ENCODE measurements around the gene COPG1.

The COPG1 gene

DNA sequence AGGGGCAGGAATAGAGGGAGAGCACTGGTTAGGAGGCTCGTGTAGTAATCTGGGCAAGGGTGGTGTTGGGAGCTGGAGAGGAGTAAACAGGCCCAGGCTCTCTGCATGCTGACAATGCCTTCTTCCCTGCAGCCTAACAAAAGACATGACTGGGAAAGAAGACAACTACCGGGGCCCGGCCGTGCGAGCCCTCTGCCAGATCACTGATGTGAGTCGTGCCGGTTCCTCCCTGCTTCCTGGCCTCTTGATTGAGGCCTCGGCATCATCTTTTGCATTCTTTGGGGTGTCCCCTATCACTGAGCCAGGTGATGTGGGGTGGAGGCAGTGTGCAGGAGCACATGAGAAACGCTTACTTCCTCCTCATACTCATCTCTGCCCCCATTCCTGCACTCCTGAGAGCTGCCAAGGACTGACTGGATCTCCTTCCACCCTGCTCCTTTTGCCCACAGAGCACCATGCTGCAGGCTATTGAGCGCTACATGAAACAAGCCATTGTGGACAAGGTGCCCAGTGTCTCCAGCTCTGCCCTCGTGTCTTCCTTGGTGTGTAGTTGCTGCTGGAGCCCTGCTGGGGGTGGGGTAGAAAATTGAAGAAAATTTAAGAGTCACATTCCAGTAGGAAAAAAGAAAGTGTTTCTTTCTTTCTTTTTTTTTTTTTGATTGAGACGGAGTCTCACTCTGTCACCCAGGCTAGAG lies 5.3 kb downstream of the COPG1 start:
- Histone ChIP-seq H3K36me3 (ENCODE audit: insufficient read depth, low read length) (peaks cover 76% of the 10 kb centered on the region), H3K9ac (ENCODE audit: low read length) (no peak overlapping the region), H3K4me2 (ENCODE audit: low read length) (no peak overlapping the region), H3K79me2 (ENCODE audit: insufficient read depth, low read length) (peaks cover 10% of the 10 kb centered on the region), H2AFZ (ENCODE audit: low read length) (no peak overlapping the region), H4K20me1 (ENCODE audit: insufficient read depth, low read length) (no peaks in the 10 kb centered on the region), H3F3A (ENCODE audit: insufficient read depth, low read length) (no peaks in the 10 kb centered on the region), H3K4me3 (ENCODE audit: low read depth, low read length, poor library complexity, severe bottlenecking) (no peak overlapping the region), H3K27me3 (ENCODE audit: insufficient read depth, low read length) (no peaks in the 10 kb centered on the region), H3K9me2 (ENCODE audit: low read depth, low read length) (no peaks in the 10 kb centered on the region), H3K9me3 (ENCODE audit: low read length) (no peaks in the 10 kb centered on the region), H3K4me1 (ENCODE audit: insufficient read depth, low read length, severe bottlenecking) (peaks cover 9% of the 10 kb centered on the region), H3K27ac (ENCODE audit: low read depth, low read length, poor library complexity, severe bottlenecking) (no peak overlapping the region)
- TF ChIP-seq, protein P1, sequence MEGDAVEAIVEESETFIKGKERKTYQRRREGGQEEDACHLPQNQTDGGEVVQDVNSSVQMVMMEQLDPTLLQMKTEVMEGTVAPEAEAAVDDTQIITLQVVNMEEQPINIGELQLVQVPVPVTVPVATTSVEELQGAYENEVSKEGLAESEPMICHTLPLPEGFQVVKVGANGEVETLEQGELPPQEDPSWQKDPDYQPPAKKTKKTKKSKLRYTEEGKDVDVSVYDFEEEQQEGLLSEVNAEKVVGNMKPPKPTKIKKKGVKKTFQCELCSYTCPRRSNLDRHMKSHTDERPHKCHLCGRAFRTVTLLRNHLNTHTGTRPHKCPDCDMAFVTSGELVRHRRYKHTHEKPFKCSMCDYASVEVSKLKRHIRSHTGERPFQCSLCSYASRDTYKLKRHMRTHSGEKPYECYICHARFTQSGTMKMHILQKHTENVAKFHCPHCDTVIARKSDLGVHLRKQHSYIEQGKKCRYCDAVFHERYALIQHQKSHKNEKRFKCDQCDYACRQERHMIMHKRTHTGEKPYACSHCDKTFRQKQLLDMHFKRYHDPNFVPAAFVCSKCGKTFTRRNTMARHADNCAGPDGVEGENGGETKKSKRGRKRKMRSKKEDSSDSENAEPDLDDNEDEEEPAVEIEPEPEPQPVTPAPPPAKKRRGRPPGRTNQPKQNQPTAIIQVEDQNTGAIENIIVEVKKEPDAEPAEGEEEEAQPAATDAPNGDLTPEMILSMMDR (IDR thresholded peaks at IDR 0.05; ENCODE audit: low read length), result no peak
- TF ChIP-seq EZH2 (IDR thresholded peaks at IDR 0.05; ENCODE audit: borderline replicate concordance, low read length), result no peak

DNA sequence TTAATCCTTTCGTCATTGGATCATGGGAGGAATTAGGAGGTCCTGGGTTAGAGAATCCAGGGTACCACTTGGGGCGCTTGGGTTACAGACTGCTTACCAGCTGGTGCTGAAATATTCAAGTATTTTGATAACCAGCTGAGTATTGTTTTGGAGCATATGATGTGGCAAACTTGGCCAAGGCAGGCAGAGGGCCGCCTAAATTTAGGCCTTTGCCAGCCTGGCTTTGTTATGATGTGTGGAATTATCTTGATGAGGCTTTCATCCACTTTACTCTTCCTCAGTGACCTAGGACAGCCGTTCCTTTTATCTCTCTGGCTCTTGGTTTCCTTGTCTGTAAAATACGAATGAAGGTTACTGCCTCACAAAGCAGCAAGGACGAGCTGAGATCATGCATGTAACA lies 6.9 kb downstream of the COPG1 start:
- Histone ChIP-seq H4K20me1 (ENCODE audit: insufficient read depth, low read length) (no peaks in the 10 kb centered on the region), H3K36me3 (ENCODE audit: insufficient read depth, low read length) (peaks cover 92% of the 10 kb centered on the region)

DNA sequence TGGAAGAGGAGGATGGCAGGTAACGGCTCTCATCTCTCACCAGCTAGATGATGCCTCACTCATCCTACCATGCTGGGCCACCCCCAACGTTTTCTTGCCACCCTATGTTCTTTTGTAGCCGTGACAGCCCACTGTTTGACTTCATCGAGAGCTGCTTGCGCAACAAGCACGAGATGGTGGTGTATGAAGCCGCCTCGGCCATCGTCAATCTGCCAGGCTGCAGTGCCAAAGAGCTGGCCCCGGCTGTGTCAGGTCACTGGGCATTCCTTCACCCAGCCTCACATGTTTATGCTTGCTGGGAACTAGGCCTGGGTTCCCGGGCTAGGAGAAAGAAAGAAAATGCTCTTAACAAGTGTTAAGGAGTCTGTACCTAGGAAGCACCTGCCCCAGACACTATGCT lies 8.2 kb downstream of the COPG1 start:
- Histone ChIP-seq H3K9me3 (ENCODE audit: low read length) (no peaks in the 10 kb centered on the region), H3K4me2 (ENCODE audit: low read length) (no peak overlapping the region), H3K4me3 (ENCODE audit: low read depth, low read length, poor library complexity, severe bottlenecking) (no peak overlapping the region), H3K4me1 (ENCODE audit: insufficient read depth, low read length, severe bottlenecking) (no peaks in the 10 kb centered on the region), H4K20me1 (ENCODE audit: insufficient read depth, low read length) (no peaks in the 10 kb centered on the region), H3K9me2 (ENCODE audit: low read depth, low read length) (no peaks in the 10 kb centered on the region), H3K9ac (ENCODE audit: low read length) (no peak overlapping the region), H3K79me2 (ENCODE audit: insufficient read depth, low read length) (no peaks in the 10 kb centered on the region), H3K36me3 (ENCODE audit: insufficient read depth, low read length) (peaks cover 95% of the 10 kb centered on the region), H3K27me3 (ENCODE audit: insufficient read depth, low read length) (no peaks in the 10 kb centered on the region), H3K27ac (ENCODE audit: low read depth, low read length, poor library complexity, severe bottlenecking) (no peak overlapping the region), H3F3A (ENCODE audit: insufficient read depth, low read length) (no peaks in the 10 kb centered on the region), H2AFZ (ENCODE audit: low read length) (no peak overlapping the region)
- no peak for TF ChIP-seq EZH2 (IDR thresholded peaks at IDR 0.05; ENCODE audit: borderline replicate concordance, low read length)
- TF ChIP-seq, protein P1 (IDR thresholded peaks at IDR 0.05; ENCODE audit: low read length), result no peak

More for the DNA sequence above, 6.9 kb downstream of the COPG1 start:
- Histone ChIP-seq H3K4me1 (ENCODE audit: insufficient read depth, low read length, severe bottlenecking) (no peaks in the 10 kb centered on the region), H3K9me2 (ENCODE audit: low read depth, low read length) (no peaks in the 10 kb centered on the region), H3K9me3 (ENCODE audit: low read length) (no peaks in the 10 kb centered on the region), H2AFZ (ENCODE audit: low read length) (no peak overlapping the region), H3K27me3 (ENCODE audit: insufficient read depth, low read length) (no peaks in the 10 kb centered on the region), H3K79me2 (ENCODE audit: insufficient read depth, low read length) (no peaks in the 10 kb centered on the region), H3K4me2 (ENCODE audit: low read length) (no peak overlapping the region), H3K27ac (ENCODE audit: low read depth, low read length, poor library complexity, severe bottlenecking) (no peak overlapping the region), H3K4me3 (ENCODE audit: low read depth, low read length, poor library complexity, severe bottlenecking) (no peak overlapping the region), H3K9ac (ENCODE audit: low read length) (no peak overlapping the region), H3F3A (ENCODE audit: insufficient read depth, low read length) (no peaks in the 10 kb centered on the region)
- TF ChIP-seq, protein P1 (IDR thresholded peaks at IDR 0.05; ENCODE audit: low read length), result no peak
- TF ChIP-seq EZH2 (IDR thresholded peaks at IDR 0.05; ENCODE audit: borderline replicate concordance, low read length), result no peak

All from OCI-LY1 (cell line).